ENCODE results near the gene ZNF12.

DNA sequence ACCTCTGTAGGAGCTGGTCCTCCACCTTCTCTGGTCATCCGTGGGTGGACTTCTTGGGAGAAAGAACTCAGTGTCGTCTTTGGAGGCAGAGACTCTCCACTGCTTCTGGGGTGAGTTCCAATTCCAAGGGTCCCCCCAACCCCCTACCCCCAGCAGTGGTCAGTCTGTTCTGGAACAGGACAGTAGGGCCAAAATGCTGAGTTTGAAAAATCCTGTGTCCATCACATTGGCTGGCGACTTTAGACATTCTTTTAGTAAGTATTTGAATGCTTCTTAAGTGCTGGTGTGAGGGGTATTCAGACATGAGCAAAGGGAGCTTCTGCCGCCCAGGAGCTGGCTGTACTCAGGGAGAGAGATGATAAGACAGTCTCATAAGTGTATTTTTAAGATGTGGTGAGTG is 67.7 kb downstream of the ZNF12 start:
- TF ChIP-seq, protein P1, sequence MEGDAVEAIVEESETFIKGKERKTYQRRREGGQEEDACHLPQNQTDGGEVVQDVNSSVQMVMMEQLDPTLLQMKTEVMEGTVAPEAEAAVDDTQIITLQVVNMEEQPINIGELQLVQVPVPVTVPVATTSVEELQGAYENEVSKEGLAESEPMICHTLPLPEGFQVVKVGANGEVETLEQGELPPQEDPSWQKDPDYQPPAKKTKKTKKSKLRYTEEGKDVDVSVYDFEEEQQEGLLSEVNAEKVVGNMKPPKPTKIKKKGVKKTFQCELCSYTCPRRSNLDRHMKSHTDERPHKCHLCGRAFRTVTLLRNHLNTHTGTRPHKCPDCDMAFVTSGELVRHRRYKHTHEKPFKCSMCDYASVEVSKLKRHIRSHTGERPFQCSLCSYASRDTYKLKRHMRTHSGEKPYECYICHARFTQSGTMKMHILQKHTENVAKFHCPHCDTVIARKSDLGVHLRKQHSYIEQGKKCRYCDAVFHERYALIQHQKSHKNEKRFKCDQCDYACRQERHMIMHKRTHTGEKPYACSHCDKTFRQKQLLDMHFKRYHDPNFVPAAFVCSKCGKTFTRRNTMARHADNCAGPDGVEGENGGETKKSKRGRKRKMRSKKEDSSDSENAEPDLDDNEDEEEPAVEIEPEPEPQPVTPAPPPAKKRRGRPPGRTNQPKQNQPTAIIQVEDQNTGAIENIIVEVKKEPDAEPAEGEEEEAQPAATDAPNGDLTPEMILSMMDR (IDR thresholded peaks at IDR 0.05; ENCODE audit: low read depth, low read length): no peak
- no peak for TF ChIP-seq POLR2A (IDR thresholded peaks at IDR 0.05; ENCODE audit: extremely low read depth, insufficient read length)
- TF ChIP-seq, protein P2, sequence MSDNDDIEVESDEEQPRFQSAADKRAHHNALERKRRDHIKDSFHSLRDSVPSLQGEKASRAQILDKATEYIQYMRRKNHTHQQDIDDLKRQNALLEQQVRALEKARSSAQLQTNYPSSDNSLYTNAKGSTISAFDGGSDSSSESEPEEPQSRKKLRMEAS (IDR thresholded peaks at IDR 0.05; ENCODE audit: low read depth, low read length): no peak
